Measurements from ENCODE around the gene EMP2.

EMP2 gene

GRCh38 chr16:10558746-10559641, 21.4 kb downstream of the EMP2 start:
- Histone ChIP-seq H3K4me3 (ENCODE audit: low read depth in 1 of 2, low read length in 2 of 2) (peak overlapping the region in 1 of 2 donors; percentile 10), H3K9me3 (ENCODE audit: low read length) (no peaks in the 10 kb centered on the region), H3K9ac (ENCODE audit: low read length) (no peak overlapping the region), H3K36me3 (ENCODE audit: insufficient read depth, low read length) (no peaks in the 10 kb centered on the region), H3K27me3 (ENCODE audit: control insufficient read depth in 1 of 2, insufficient read depth in 2 of 2, low read length in 2 of 2) (no peaks in the 10 kb centered on the region), H3K4me1 (ENCODE audit: insufficient read depth, low read length) (peaks cover 24% of the 10 kb centered on the region), H3K27ac (ENCODE audit: low read depth, low read length) (peak overlapping the region; percentile 38)

DNA sequence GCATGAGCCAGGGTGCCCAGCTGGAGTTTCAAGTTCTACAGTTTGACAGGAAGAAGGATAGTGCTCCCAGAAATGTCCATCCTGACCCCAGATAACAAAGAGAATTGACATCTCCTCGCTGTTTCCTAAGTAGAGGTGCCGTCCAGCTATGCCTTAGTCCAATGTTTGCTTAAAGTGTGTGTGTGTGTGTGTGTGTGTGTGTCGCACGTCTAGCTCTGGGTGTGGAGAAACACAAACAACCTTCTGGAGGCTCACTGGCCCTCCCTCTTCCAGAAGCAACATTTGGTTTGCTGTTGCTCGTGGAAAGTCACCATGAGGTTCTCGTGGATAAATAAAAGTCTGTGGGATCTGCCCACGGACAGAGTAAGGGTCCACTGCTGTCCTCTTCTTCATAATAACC, 22.1 kb downstream of the EMP2 start:
- Histone ChIP-seq H3K9ac (ENCODE audit: low read length) (no peak overlapping the region), H3K36me3 (ENCODE audit: insufficient read depth, low read length) (no peaks in the 10 kb centered on the region), H3K27ac (ENCODE audit: low read depth, low read length) (peak overlapping the region; percentile 3), H3K4me1 (ENCODE audit: insufficient read depth, low read length) (peaks cover 24% of the 10 kb centered on the region), H3K9me3 (ENCODE audit: low read length) (no peaks in the 10 kb centered on the region), H3K4me3 (ENCODE audit: low read depth in 1 of 2, low read length in 2 of 2) (peak overlapping the region in 1 of 2 donors; percentile 10), H3K27me3 (ENCODE audit: control insufficient read depth in 1 of 2, insufficient read depth in 2 of 2, low read length in 2 of 2) (no peaks in the 10 kb centered on the region)

- H3K27ac ChIP-seq (ENCODE audit: low read depth, low read length) = no peak overlapping the region
- H3K27me3 ChIP-seq (ENCODE audit: control insufficient read depth in 1 of 2, insufficient read depth in 2 of 2, low read length in 2 of 2) = no peaks in the 10 kb centered on the region
- no peak overlapping the region for H3K4me3 ChIP-seq (ENCODE audit: low read depth in 1 of 2, low read length in 2 of 2)
- no peak overlapping the region for H3K9ac ChIP-seq (ENCODE audit: low read length)
- H3K4me1 ChIP-seq (ENCODE audit: insufficient read depth, low read length) = peaks cover 24% of the 10 kb centered on the region
- no peaks in the 10 kb centered on the region for H3K36me3 ChIP-seq (ENCODE audit: insufficient read depth, low read length)
- no peaks in the 10 kb centered on the region for H3K9me3 ChIP-seq (ENCODE audit: low read length)
Measured at GRCh38 chr16:10557750-10558149, 22.6 kb downstream of the EMP2 start.

GRCh38 chr16:10556236-10556635, 24.2 kb downstream of the EMP2 start:
- Histone ChIP-seq H3K4me1 (ENCODE audit: insufficient read depth, low read length) (peaks cover 23% of the 10 kb centered on the region), H3K27ac (ENCODE audit: low read depth, low read length) (no peak overlapping the region), H3K9me3 (ENCODE audit: low read length) (no peaks in the 10 kb centered on the region), H3K4me3 (ENCODE audit: low read depth in 1 of 2, low read length in 2 of 2) (no peak overlapping the region), H3K36me3 (ENCODE audit: insufficient read depth, low read length) (no peaks in the 10 kb centered on the region), H3K9ac (ENCODE audit: low read length) (no peak overlapping the region), H3K27me3 (ENCODE audit: control insufficient read depth in 1 of 2, insufficient read depth in 2 of 2, low read length in 2 of 2) (no peaks in the 10 kb centered on the region)

- H3K9me3 ChIP-seq (ENCODE audit: low read length) = no peaks in the 10 kb centered on the region
- no peaks in the 10 kb centered on the region for H3K36me3 ChIP-seq (ENCODE audit: insufficient read depth, low read length)
- peaks cover 16% of the 10 kb centered on the region for H3K4me1 ChIP-seq (ENCODE audit: insufficient read depth, low read length)
- no peak overlapping the region for H3K27ac ChIP-seq (ENCODE audit: low read depth, low read length)
- H3K27me3 ChIP-seq (ENCODE audit: control insufficient read depth in 1 of 2, insufficient read depth in 2 of 2, low read length in 2 of 2) = no peaks in the 10 kb centered on the region
- no peak overlapping the region for H3K9ac ChIP-seq (ENCODE audit: low read length)
- no peak overlapping the region for H3K4me3 ChIP-seq (ENCODE audit: low read depth in 1 of 2, low read length in 2 of 2)
Measured at GRCh38 chr16:10554569-10554968, 25.8 kb downstream of the EMP2 start.

GRCh38 chr16:10552998-10553491, 27.4 kb downstream of the EMP2 start:
- no peaks in the 10 kb centered on the region for H3K27me3 ChIP-seq (ENCODE audit: control insufficient read depth in 1 of 2, insufficient read depth in 2 of 2, low read length in 2 of 2)
- H3K4me1 ChIP-seq (ENCODE audit: insufficient read depth, low read length) = peaks cover 1% of the 10 kb centered on the region
- no peak overlapping the region for H3K4me3 ChIP-seq (ENCODE audit: low read depth in 1 of 2, low read length in 2 of 2)
- H3K9ac ChIP-seq (ENCODE audit: low read length) = no peak overlapping the region
- H3K9me3 ChIP-seq (ENCODE audit: low read length) = no peaks in the 10 kb centered on the region
- no peak overlapping the region for H3K27ac ChIP-seq (ENCODE audit: low read depth, low read length)
- H3K36me3 ChIP-seq (ENCODE audit: insufficient read depth, low read length) = no peaks in the 10 kb centered on the region

DNA sequence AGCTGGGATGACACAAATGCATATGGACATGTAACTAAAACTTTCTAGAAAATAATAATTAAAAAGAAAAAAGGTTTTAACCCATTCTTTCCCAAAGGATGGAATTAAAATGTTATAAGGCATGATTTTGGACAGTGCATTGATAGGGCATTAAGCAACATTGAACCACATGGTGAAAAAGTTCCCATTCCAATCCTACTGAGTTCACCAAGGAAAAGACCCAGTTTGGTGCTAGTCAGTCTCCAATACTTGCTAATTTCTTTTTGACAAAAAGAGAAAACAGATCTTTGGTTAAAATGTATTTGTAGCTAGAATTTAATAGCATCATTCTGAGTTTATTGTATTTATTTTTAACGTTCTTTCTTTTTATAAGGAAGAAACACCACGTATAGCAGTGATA, 28.1 kb downstream of the EMP2 start:
- peaks cover 4% of the 10 kb centered on the region for H3K36me3 ChIP-seq (ENCODE audit: insufficient read depth, low read length)
- H3K27ac ChIP-seq (ENCODE audit: low read depth, low read length) = no peak overlapping the region
- H3K9me3 ChIP-seq (ENCODE audit: low read length) = no peaks in the 10 kb centered on the region
- H3K27me3 ChIP-seq (ENCODE audit: control insufficient read depth in 1 of 2, insufficient read depth in 2 of 2, low read length in 2 of 2) = no peaks in the 10 kb centered on the region
- H3K9ac ChIP-seq (ENCODE audit: low read length) = no peak overlapping the region
- H3K4me1 ChIP-seq (ENCODE audit: insufficient read depth, low read length) = no peaks in the 10 kb centered on the region
- no peak overlapping the region for H3K4me3 ChIP-seq (ENCODE audit: low read depth in 1 of 2, low read length in 2 of 2)

GRCh38 chr16:10551881-10552280, 28.5 kb downstream of the EMP2 start:
- no peak overlapping the region for H3K4me3 ChIP-seq (ENCODE audit: low read depth in 1 of 2, low read length in 2 of 2)
- no peak overlapping the region for H3K9ac ChIP-seq (ENCODE audit: low read length)
- peaks cover 8% of the 10 kb centered on the region for H3K36me3 ChIP-seq (ENCODE audit: insufficient read depth, low read length)
- H3K4me1 ChIP-seq (ENCODE audit: insufficient read depth, low read length) = no peaks in the 10 kb centered on the region
- no peaks in the 10 kb centered on the region for H3K27me3 ChIP-seq (ENCODE audit: control insufficient read depth in 1 of 2, insufficient read depth in 2 of 2, low read length in 2 of 2)
- H3K27ac ChIP-seq (ENCODE audit: low read depth, low read length) = no peak overlapping the region
- H3K9me3 ChIP-seq (ENCODE audit: low read length) = no peaks in the 10 kb centered on the region

DNA sequence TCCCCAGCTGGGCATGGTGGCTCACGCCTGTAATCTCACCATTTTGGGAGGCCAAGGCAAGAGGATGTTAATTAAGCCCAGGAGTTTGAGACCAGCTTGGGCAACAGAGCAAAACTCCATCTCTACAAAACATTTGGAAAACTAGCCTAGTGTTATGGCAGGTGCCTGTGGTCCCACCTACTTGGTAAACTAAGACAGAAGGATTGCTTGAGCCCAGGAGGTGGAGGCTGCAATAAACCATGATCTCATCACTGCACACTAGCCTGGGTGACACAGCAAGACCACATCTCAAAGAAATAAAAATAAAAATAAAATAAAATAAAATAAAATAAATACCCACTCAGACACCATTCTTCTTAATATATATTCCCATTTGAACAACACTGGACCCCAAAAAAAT, 32.0 kb downstream of the EMP2 start:
- peaks cover 6% of the 10 kb centered on the region for H3K4me1 ChIP-seq (ENCODE audit: insufficient read depth, low read length)
- H3K36me3 ChIP-seq (ENCODE audit: insufficient read depth, low read length) = peaks cover 34% of the 10 kb centered on the region
- no peak overlapping the region for H3K27ac ChIP-seq (ENCODE audit: low read depth, low read length)
- H3K27me3 ChIP-seq (ENCODE audit: control insufficient read depth in 1 of 2, insufficient read depth in 2 of 2, low read length in 2 of 2) = no peaks in the 10 kb centered on the region
- H3K4me3 ChIP-seq (ENCODE audit: low read depth in 1 of 2, low read length in 2 of 2) = no peak overlapping the region
- H3K9ac ChIP-seq (ENCODE audit: low read length) = no peak overlapping the region
- H3K9me3 ChIP-seq (ENCODE audit: low read length) = no peaks in the 10 kb centered on the region

GRCh38 chr16:10547708-10548107, 32.7 kb downstream of the EMP2 start:
- Histone ChIP-seq H3K4me3 (ENCODE audit: low read depth in 1 of 2, low read length in 2 of 2) (no peak overlapping the region), H3K9me3 (ENCODE audit: low read length) (no peaks in the 10 kb centered on the region), H3K36me3 (ENCODE audit: insufficient read depth, low read length) (peaks cover 38% of the 10 kb centered on the region), H3K9ac (ENCODE audit: low read length) (no peak overlapping the region), H3K4me1 (ENCODE audit: insufficient read depth, low read length) (peaks cover 6% of the 10 kb centered on the region), H3K27me3 (ENCODE audit: control insufficient read depth in 1 of 2, insufficient read depth in 2 of 2, low read length in 2 of 2) (no peaks in the 10 kb centered on the region), H3K27ac (ENCODE audit: low read depth, low read length) (no peak overlapping the region)

DNA sequence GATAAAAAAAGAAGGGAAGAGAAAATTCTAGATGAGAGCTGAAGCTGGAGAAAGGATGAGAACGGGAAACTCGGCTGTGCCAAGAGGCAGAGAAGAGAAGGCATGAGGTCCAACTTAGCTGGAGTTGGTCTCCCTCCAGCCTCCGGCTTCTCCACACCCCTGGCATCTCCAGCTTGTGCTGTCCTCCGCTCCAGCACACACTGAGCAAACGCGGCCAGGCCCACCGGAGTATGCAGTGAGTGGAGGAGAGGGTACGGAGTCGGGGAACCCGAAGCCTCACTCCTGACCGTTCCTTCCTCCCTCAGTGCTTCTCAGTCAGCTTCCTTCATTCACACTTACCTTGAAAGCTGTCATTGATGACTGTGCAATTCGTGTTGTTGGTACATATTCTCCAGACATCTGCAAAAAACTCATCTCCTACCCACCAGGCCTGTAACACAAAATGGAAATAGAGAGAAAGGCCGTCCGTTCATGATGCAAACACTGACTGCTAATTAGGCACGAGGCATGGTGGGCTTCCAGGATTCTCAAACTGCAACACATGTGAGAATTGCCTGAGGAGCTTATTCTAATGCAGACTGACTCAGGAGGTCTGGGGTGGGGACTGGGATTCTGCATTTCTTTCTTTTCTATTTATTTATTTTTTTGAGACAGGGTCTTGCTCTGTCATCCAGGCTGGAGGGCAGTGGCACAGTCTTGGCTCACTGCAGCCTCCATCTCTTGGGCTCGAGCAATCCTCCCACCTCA, 37.0 kb downstream of the EMP2 start:
- H3K9me3 ChIP-seq (ENCODE audit: low read length) = no peaks in the 10 kb centered on the region
- no peaks in the 10 kb centered on the region for H3K27me3 ChIP-seq (ENCODE audit: control insufficient read depth in 1 of 2, insufficient read depth in 2 of 2, low read length in 2 of 2)
- H3K9ac ChIP-seq (ENCODE audit: low read length) = no peak overlapping the region
- H3K4me3 ChIP-seq (ENCODE audit: low read depth in 1 of 2, low read length in 2 of 2) = no peak overlapping the region
- H3K27ac ChIP-seq (ENCODE audit: low read depth, low read length) = no peak overlapping the region
- H3K4me1 ChIP-seq (ENCODE audit: insufficient read depth, low read length) = peaks cover 6% of the 10 kb centered on the region
- peaks cover 44% of the 10 kb centered on the region for H3K36me3 ChIP-seq (ENCODE audit: insufficient read depth, low read length)
